GM21825 (cell line): ENCODE measurements around the gene PDP2.
A peak's percentile ranks its signal among the peaks of the same experiment; 100 is the strongest.
"Not testable (repeated sequence)": the region's sequence is repeated elsewhere in the genome, so short reads cannot be mapped to it uniquely, and the experiment has no call there.

Experiments used
- ATAC-seq: cut with Tn5 transposase; IDR thresholded peaks from one replicate; pipeline ENCODE4 v1.9.1; 2021; ENCODE audit warnings: mild to moderate bottlenecking, moderate library complexity; ENCODE audit not compliant: unreplicated experiment

PDP2 gene

GRCh38 chr16:66851166-66851964, 28.9 kb upstream of the PDP2 start:
- no peak for ATAC-seq

- no peak for ATAC-seq
These were observed 26.8 kb upstream of the PDP2 start for GRCh38 chr16:66853261-66854139.

DNA sequence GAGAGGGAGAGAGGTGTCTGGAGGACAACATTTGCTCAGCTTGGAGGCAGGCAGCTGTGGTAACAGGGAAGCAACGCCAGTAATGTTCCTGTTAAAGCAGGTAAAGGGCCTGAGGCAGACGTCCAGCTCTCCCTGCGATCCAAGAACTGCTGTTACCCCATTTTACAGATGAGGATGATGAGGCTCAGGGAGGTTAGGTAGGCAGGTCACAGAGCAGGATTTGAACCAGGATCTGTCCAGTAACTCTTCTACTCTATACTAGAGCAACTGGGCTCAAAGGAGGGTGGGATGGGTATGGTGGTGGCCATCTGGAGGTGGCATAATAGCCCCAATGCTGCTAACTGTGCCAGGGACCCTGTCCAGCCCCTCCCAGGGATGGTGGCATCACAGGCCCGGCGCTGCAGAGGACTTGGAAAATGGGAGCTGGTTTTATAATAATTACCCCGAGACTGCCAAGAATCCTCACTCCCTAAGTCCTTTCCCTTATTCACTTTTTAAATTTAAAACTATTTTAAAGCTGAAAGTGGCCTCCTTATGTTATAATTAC, 24.1 kb upstream of the PDP2 start:
- no peak for ATAC-seq

DNA sequence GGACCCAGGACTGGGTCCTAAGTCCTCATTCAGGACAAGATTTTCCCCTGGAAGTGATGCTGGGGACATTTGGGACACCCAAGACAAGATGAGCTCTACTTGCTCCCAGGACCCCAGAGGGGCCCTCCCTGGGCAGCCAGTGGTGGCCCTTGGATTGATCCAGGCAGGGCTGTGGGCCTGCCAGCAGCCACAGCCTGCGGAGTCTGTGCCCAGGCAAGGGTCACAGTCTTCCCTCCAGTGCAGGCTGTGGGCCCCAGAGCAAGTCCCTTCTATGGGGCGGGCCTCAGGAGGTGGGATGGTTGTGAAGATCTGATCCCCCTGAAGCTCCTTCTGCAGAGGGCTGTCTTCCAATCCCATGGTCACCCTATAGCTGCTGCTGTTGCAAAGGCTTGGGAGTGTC, 23.5 kb upstream of the PDP2 start:
- ATAC-seq, result no peak

DNA sequence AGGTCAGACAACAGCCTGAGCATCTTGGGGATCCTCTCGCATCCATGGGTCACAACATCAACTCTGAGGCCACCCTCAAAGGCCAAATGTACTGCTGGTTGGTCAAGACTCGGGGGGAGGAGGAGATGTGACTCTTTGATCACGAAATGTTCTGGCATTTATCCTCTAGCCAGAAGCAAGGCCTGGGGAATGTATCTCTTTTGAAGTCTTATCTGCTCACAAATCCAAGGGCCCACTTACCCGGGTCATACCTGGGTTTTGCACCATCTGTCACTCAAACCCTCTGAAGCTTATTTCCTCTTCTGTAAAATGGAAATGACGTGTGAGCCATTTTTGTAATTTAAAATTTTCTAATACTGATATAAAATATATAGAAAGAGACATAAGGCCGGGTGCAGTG, 22.9 kb upstream of the PDP2 start:
- no peak for ATAC-seq

- no peak for ATAC-seq
These were observed 21.4 kb upstream of the PDP2 start for GRCh38 chr16:66858740-66859396.

DNA sequence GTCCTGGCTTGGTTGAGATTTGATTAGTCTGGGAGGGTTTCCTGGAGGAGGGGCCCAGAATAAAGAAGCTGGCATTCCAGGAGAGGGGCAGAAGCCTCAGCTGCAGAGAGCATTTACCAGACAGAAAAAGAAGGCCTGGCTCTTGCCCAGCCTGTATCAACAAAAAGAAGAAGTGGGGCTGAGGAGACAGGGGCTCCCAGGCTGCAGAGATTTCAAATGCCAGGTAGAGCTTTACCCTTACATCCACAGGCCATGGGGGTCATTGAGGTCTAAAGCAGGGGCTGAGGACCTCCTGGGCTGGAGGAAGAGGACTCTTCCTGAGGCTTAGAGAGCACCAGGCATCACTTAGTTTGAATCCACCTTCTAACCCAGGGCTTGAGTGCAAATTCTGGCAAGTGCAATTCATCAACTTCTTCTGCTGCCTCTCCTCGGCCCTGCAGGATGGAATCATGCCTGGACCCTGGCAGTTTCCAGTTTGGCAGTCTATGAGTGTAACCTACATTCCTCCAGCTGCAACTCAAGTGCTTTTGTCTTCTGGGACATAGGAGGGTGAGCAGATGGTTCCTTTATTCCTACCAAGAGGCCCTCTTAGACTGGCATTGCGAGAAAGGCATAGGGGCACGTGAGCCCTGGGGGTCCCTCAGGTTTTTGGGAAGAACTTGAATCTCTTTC, 20.8 kb upstream of the PDP2 start:
- ATAC-seq, result no peak

- ATAC-seq, result no peak
These were observed 18.2 kb upstream of the PDP2 start for GRCh38 chr16:66862023-66862520.

DNA sequence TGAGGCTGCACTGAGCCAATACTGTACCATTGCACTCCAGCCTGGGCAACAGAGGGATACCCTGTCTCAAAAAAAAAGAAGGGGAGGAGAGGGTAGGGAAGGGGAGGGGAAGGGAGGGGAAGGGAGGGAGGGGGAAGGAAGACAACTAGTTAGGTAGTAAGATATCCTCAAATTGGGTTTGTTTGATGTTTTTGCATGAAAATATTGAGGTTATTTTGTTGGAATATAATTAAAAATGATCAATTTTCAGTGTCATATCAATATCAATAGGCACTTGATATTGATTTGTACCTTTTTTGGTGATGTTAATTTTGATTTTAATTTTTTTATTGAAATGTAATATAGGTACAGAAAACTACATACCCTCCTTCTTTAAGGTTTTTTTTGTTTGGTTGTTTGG, 16.6 kb upstream of the PDP2 start:
- no peak for ATAC-seq

- no peak for ATAC-seq
These were observed 10.9 kb upstream of the PDP2 start for GRCh38 chr16:66869424-66869823.

DNA sequence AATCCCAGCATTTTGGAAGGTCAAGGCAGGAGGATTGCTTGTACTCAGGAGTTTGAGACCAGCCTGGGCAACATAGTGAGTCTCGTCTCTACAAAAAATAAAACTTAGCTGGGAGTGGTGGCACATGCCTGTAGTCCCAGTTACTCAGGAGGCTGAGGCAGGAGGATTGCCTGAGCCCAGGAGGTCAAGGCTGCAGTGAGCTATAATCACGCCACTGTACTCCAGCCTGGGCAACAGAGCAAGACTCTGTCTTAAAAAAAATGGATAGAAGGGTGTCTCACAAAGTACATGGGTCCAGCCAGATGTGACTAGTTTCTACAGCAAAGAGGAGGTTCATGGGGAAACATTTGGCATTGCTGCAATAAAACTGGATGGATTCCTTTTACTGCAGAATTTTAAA, 9.0 kb upstream of the PDP2 start:
- ATAC-seq, result not testable (repeated sequence)

DNA sequence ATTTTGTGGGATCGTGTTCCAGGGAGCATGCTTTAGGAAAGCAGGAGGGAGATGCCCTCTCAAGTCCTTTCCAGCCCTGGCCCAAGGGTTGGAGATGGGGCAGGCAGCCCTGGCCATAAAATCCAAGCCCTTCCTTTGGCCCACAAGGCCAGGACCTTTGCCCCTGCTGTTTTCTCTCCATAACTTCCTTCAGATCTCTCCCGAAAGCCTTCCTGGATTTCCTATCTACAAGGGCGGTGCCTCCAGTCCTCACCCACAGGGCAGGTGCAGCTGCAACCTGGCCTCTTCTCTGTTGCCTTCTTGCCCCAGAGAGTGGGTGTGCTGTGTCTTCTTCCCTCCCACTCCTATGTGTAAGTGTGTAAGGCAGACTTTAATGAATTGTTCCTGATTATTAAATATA, 8.5 kb upstream of the PDP2 start:
- no peak for ATAC-seq

- no peak for ATAC-seq
These were observed 7.8 kb upstream of the PDP2 start for GRCh38 chr16:66872559-66872942.

DNA sequence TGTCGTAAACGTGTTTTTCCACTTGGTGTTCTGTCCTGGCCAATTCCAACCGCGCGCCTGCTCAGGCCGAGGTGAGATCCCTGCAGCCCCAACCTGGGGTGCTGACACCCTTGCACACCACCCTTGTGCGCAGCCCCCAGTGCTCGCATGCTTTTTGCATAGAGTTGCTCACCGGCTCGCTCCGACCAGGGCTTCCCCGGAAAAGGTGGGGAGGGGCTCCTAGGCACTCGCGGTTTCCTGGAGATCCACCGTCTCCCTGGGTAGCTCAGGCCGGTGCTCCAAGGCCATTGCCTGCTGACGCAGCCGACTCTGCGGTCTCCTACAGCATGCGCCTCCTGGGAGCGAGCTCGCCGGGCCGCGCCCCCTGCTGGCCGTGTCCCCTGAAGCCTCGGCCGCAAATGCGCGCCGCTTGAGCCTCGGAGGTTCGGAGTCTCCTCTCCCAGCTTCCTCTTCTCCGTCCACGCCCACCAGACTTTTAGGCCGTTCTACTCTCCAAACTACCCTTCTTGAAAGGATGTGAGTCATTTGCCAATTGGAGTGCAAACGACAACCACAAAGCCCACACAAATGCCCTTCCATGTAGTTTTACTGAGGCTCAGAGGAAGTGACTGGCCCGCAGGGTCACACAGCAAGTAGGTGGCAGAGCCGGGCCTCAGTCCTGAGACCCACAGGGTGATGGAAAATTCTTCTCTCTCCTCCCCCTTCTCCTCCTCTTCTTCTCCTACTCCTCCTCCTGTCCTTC, 7.2 kb upstream of the PDP2 start:
- ATAC-seq, result peak; percentile 87

GRCh38 chr16:66873685-66874055, 6.6 kb upstream of the PDP2 start:
- ATAC-seq, result no peak

GRCh38 chr16:66874079-66874775, 6.1 kb upstream of the PDP2 start:
- ATAC-seq, result no peak

DNA sequence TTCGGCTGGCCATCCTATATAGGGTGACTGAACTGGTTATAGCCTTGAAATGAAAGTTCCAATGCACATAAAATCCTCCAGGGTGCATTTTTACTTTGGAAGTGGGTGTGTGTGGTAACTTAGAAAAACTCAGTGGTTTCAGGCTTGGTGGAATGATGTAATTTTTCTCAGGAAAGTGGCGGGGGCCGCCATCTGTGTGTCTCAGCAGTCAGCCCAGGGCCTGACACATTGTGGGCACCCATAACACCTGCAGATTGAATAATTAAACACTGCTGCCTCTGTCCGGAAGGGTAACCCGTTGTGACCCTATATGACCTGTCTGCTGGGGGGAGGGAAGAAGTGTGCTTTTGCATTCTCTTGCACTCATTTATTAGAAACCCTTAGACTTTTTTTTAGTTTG, 2.2 kb upstream of the PDP2 start:
- ATAC-seq, result peak; percentile 26

DNA sequence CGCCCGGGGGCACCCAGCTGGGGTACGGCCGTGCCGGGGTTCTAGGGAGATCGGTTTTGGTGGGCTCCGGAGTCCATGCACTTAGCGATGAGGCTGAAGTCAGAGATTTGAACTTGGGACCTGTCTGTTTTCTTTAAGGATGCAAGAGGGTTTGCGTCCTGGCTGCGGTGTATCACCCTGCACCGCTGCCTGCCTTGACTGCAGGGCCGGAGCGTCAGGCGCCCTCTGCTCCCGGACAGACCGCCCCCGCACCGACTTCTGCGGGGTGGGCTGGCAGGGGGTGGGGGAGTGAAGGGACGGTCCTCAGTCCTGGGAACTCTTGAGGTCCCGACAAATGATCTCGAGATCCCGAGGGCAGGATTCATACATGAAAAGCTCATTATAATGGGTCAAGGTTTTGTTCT, 701 bp downstream of the PDP2 start:
- peak; percentile 16 for ATAC-seq

DNA sequence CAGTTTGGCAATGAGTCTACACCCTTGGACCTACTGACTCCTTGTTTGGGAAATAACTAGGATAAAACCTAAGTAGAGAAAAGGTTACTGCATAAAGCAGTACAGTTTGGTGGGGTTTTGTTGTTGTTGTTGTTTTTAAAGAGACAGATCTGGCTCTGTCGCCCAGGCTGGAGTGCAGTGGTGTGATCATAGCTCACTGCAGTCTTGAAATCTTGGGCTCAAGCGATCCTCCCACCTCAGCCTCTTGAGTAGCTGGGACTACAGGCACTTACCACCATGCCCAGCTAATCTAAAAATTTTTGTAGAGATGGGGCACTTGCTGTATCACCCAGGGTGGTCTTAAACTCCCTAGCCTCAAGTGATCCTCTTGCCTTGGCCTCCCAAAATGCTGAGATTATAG, 1.2 kb downstream of the PDP2 start:
- no peak for ATAC-seq
